GM21515 (cell line): ENCODE results near the gene FNDC7.
"Not testable (repeated sequence)": the region's sequence is repeated elsewhere in the genome, so short reads cannot be mapped to it uniquely, and the experiment has no call there.

Experiments used
- ATAC-seq: cut with Tn5 transposase; IDR thresholded peaks from one replicate; pipeline ENCODE4 v1.9.1; 2021; ENCODE audit not compliant: unreplicated experiment

FNDC7 gene

GRCh38 chr1:108695535-108695934 lies 17.2 kb upstream of the FNDC7 start:
- no peak for ATAC-seq

GRCh38 chr1:108699375-108700332 lies 13.1 kb upstream of the FNDC7 start:
- no peak for ATAC-seq

GRCh38 chr1:108701176-108701849 lies 11.4 kb upstream of the FNDC7 start:
- no peak for ATAC-seq

- ATAC-seq = not testable (repeated sequence)
Measured at GRCh38 chr1:108702109-108702508, 10.6 kb upstream of the FNDC7 start.

- ATAC-seq = no peak
Measured at GRCh38 chr1:108703939-108704338, 8.8 kb upstream of the FNDC7 start.

GRCh38 chr1:108704496-108704895 lies 8.2 kb upstream of the FNDC7 start:
- ATAC-seq = no peak

- no peak for ATAC-seq
Measured at GRCh38 chr1:108706643-108707042, 6.1 kb upstream of the FNDC7 start.

- no peak for ATAC-seq
Measured at GRCh38 chr1:108708691-108709660, 3.7 kb upstream of the FNDC7 start.

- ATAC-seq = no peak
Measured at GRCh38 chr1:108715932-108716331, 3.2 kb downstream of the FNDC7 start.

- ATAC-seq = no peak
Measured at GRCh38 chr1:108716437-108717230, 3.9 kb downstream of the FNDC7 start.

- ATAC-seq = no peak
Measured at GRCh38 chr1:108717774-108718316, 5.1 kb downstream of the FNDC7 start.

GRCh38 chr1:108718927-108719655 lies 6.4 kb downstream of the FNDC7 start:
- ATAC-seq = no peak

GRCh38 chr1:108719656-108720435 lies 7.1 kb downstream of the FNDC7 start:
- no peak for ATAC-seq

GRCh38 chr1:108722292-108722691 lies 9.6 kb downstream of the FNDC7 start:
- ATAC-seq = no peak

GRCh38 chr1:108725906-108726305 lies 13.2 kb downstream of the FNDC7 start:
- no peak for ATAC-seq

- ATAC-seq = no peak
Measured at GRCh38 chr1:108728327-108728923, 15.7 kb downstream of the FNDC7 start.

- no peak for ATAC-seq
Measured at GRCh38 chr1:108729481-108729880, 16.8 kb downstream of the FNDC7 start.

GRCh38 chr1:108732398-108732797 lies 19.7 kb downstream of the FNDC7 start:
- no peak for ATAC-seq
